GM18951 (cell line): ENCODE results near the gene MYO9A.

Experiments
- POLR2A ChIP-seq: IDR thresholded peaks from 4 replicates; pipeline ENCODE4 v1.6.1; 2011; ENCODE audit warnings: mild to moderate bottlenecking; ENCODE audit not compliant: insufficient read length, insufficient read depth; ENCODE audit errors: extremely low read depth
- in situ Hi-C: fragments of 300-500 bp; cut with MboI; formaldehyde crosslinking; loops from one replicate; pipeline ENCODE4 v1.12.0; 2022; ENCODE audit warnings: low sequenced_read_pairs, mixed read lengths, inconsistent platforms; ENCODE audit not compliant: unreplicated experiment

Gene MYO9A

DNA sequence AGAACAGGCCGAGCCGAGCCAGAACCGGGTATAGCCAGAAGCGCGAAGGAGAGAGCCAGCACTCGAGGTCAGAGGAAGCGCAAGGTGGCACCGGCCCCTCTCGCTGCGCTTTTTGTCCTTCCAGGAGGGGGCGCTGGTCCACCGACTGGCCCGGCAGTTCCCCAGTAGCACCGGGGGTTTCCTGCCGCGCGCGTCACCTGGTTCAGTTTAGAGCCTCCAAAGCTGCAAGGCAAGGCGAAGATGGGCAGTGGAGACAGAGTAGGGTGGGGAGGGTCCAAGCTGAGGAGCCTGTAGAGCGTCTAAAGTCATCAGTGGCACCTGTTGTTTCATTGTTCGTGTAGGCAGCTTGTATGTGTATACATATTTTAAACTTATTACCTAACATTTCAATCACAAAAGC lies 315.2 kb downstream of the MYO9A start:
- no peak for TF ChIP-seq POLR2A
- in situ Hi-C loops: no loop called here

DNA sequence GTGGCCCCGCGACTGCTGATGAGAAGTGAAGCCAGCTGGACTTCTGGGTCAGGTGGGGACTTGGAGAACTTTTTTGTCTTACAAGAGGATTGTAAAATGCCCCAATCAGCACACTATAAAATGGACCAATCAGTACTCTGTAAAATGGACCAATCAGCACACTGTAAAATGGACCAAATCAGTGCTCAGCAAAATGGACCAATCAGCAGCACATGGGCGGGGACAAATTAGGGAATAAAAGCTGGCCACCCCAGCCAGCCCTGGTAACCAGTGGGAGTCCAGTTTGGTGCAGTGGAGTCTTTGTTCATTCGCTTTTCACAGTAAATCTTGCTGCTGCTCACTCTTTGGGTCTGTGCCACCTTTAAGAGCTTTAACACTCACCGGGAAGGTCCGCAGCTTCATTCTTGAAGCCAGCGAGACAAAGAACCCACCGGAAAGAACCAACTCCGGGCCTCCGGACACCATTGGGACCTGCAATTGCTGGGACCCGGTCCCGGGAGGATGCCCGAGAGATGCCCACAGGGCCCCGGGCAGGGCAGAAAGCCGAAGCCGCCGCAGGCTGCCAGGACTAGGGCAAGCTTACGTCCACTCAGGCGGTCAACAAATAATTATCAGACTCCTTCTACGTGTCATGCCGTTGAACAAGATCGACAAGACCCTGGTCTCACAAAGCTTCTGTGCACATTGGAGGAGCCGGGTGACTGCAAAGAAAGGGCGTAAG lies 315.9 kb downstream of the MYO9A start:
- in situ Hi-C loops: no loop called here
- TF ChIP-seq POLR2A: no peak

DNA sequence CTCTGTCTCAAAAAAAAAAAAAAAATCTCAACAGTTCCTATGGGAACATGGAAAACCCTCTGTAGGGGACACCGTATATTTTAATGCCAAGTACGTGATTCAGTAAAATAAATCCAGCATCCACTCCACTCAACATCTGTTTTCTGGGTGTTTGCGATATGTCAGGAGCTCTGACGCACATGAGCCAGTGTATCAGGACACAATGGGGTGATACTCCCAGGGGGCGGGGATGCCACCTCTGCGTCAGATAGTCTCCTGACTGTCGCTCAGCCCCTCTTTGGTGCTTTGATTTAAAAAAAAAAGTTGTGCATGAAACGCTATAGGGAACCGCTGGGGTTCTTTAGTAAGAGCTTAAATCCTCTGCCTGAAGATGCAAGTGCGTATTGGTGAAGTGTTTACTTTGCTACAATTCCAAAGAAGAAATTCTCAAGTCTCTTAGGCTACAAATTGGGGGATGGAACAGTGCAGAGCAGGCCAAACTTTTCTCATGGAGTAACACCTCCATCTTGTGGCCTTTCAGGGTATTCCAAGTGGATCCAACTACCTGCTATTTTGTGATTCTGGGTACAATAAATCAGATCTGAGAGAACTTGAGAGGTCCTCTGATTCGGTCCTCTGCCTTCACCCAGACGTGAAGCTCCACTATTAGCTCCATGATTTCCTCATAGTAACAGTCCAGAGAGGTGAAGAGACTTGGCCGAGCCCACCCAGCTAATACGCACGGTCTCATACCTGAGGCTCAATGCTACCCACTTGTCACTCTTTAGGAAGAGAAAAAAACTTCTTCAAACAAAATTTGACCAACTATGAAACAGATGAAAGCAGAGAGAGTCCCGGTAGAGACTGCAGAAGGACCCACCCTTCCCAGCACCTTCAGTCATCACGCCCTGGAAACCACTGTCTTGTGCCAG lies 316.9 kb downstream of the MYO9A start:
- in situ Hi-C loops: no loop called here

DNA sequence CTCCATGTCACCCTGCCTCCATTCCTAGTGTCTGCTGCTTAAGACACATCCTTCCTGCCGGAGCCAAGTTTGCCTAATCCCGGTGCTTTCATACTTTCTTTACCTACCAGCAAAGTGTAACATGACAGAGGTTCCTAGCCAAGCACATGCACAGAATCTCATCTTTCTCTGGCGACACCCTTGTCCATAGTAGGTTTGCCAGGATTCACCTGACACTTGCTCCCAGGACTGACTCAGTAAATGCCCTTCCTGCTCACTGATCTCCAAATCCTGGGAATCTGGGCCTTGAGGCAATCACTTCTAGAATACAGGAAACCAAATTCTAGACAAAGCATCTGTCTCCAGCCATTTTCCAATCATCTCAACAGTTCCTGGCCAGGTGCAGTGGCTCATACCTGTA lies 317.8 kb downstream of the MYO9A start:
- no peak for TF ChIP-seq POLR2A
- in situ Hi-C loops: no loop called here

More for the DNA sequence above, 316.9 kb downstream of the MYO9A start:
- TF ChIP-seq POLR2A: no peak

GRCh38 chr15:71798641-71799040 lies 319.3 kb downstream of the MYO9A start:
- no peak for TF ChIP-seq POLR2A

DNA sequence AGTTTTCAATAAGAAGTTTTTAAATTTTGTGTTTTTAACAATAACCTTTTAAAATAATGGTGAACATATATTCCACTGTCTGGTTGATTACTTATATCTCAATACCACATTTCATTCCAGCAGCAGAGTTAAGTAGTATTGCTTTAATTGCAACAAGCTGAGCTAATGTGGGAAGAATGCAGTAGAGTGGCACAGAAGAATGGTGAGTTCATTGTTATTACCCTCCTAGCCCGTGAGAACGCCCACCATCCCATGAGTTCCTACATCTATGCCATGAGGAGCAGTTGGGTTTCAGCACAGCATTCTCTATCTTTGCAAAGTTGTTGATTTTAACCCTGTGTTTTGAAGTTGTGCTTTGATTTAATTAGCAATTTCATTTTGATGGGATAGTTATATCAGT lies 325.4 kb downstream of the MYO9A start:
- TF ChIP-seq POLR2A: no peak
- in situ Hi-C loops: no loop called here

More at GRCh38 chr15:71798641-71799040, 319.3 kb downstream of the MYO9A start:
- in situ Hi-C loops: no loop called here

DNA sequence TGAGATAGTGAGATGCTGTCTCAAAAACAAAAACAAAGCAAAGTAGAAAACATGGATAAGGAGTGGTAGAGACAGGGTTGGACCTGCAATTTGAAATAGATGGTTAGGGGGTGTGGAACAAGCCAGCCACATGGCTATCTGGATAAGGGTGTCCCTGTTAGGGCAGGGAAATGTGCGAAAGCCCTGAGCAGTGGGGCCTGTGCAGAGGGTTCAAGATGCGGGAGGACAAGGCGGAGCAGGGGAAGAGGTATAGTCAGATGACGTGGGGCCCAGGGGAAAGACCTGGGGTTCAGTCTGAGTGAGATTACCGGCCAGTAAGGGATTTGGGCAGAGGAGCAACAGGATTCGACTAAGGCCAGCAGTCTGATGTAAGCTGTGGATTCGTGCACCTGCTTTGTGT lies 326.0 kb downstream of the MYO9A start:
- no peak for TF ChIP-seq POLR2A
- in situ Hi-C loops: no loop called here

- in situ Hi-C loops: no loop called here
These were observed 327.9 kb downstream of the MYO9A start for GRCh38 chr15:71790081-71790480.

GRCh38 chr15:71789616-71790015 lies 328.3 kb downstream of the MYO9A start:
- in situ Hi-C loops: no loop called here
- no peak for TF ChIP-seq POLR2A

More at GRCh38 chr15:71790081-71790480, 327.9 kb downstream of the MYO9A start:
- TF ChIP-seq POLR2A: no peak

DNA sequence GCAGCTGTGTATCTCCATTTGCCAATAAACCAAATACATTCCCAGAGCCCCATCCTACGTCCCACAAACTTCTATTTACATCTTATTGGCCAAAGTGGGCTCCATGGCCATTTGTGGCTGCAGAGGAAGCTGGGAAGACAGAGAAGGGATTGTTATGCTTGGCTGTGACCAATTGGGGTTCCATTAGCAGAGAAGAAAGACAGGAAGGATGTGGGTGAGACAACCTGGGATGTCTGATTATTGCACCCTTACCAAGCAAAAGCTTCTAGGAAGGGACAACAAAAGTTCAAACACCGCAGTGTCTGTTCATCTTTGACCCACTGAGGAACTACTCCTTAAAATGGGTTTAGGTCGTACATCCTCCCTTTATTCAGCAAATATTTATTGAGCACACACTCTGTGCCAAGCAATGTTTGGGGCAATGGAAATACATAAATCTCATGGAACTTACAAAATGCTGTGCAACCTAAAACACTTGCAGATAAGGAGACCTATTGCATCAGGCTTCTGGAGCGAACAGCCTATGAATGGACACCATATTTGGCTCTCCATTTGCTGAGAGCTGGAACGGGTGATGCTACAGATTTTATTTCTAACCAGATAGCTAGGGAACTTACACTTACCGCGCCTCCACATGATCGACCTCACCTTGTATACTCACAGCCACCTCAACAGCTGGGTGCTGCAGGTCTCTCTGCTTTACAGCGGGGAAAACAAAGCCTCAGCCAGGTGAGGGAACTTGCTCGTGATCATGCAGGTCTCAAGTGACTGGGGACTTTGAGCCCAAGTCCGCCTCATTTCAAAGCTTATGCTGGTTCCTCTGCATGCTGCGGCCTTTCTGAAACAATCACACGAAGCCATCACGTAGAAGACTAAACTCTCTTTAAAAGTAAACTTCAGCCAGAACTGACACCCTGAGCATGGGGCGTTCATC lies 329.0 kb downstream of the MYO9A start:
- no peak for TF ChIP-seq POLR2A
- in situ Hi-C loops: no loop called here

- in situ Hi-C loops: no loop called here
- no peak for TF ChIP-seq POLR2A
These were observed 331.3 kb downstream of the MYO9A start for GRCh38 chr15:71786673-71787072.

GRCh38 chr15:71785996-71786395 lies 332.0 kb downstream of the MYO9A start:
- TF ChIP-seq POLR2A: no peak
- in situ Hi-C loops: no loop called here

- TF ChIP-seq POLR2A: no peak
These were observed 333.2 kb downstream of the MYO9A start for GRCh38 chr15:71784719-71785118.

More at GRCh38 chr15:71784719-71785118, 333.2 kb downstream of the MYO9A start:
- in situ Hi-C loops: no loop called here
